GM12878 (cell line): ENCODE measurements around the gene FAM120A. TPM values are rescaled to one million over a fixed set of nuclear protein-coding genes. Genes with fewer than 3 reads are reported as not detected.

ENCODE experiments used
- ATAC-seq: fragments of 200-7000 bp; cut with Tn5 transposase; 3 replicates; pipeline ENCODE4 v1.9.1; 2020; ENCODE audit warnings: mild to moderate bottlenecking, moderate library complexity
- BruUV-seq: library from RNA; stranded (reverse); fragments of 400-500 nt; replicated peaks from 2 replicates; lab custom pipeline; 2021; lab: Mats Ljungman, UMichigan
- CTCF ChIA-PET: fragments of 300-600 bp; sonication (Branson Sonifier 250); formaldehyde crosslinking; extraction: SDS; loops from one replicate; lab custom pipeline; 2021; ENCODE audit warnings: inconsistent platforms; lab: Yijun Ruan, JAX
- POLR2A ChIA-PET: fragments of 350-600 bp; formaldehyde crosslinking; extraction: SDS; loops from one replicate; lab custom pipeline; 2021; ENCODE audit warnings: inconsistent platforms; lab: Charles Lee
- RAD21 ChIA-PET: fragments of 300-600 bp; sonication (Branson Sonifier 250); formaldehyde crosslinking; loops from one replicate; lab custom pipeline; 2023; ENCODE audit warnings: antibody characterized with exemption; ENCODE audit not compliant: unreplicated experiment; lab: Charles Lee
- SMC1A ChIA-PET: fragments of 300-600 bp; sonication (Branson Sonifier 250); formaldehyde crosslinking; loops from one replicate; lab custom pipeline; 2023; ENCODE audit not compliant: unreplicated experiment, uncharacterized antibody; lab: Charles Lee
- DNase-seq: peaks from one replicate; pipeline ENCODE4 v3.0.0-alpha.2; 2011; ENCODE audit warnings: low read depth, low spot score
- FAIRE-seq: peaks from 3 replicates; lab custom pipeline; 2011; peaks lifted over from hg19 to GRCh38; lab: Jason Lieb, UNC
- H2AFZ ChIP-seq: 2 replicates; pipeline ENCODE4 v1.6.0; 2011; ENCODE audit warnings: low read depth, low read length, control low read depth; ENCODE audit not compliant: control insufficient read depth
- H3K27ac ChIP-seq: 2 replicates; pipeline ENCODE4 v1.5.1; 2011; ENCODE audit warnings: control low read depth; ENCODE audit not compliant: control insufficient read depth, insufficient read depth
- H3K27me3 ChIP-seq, 2 experiments: replicated peaks in 1 of 2; 2 replicates each; pipeline versions ENCODE4 v1.6.0 to v1.6.1; 2011; ENCODE audit warnings: low read length in 1 of 2; ENCODE audit not compliant: control insufficient read depth in 2 of 2, insufficient read depth in 2 of 2
- H3K36me3 ChIP-seq, 2 experiments: 2 replicates each; pipeline ENCODE4 v1.5.1; 2011; ENCODE audit warnings: low read length in 1 of 2; ENCODE audit not compliant: control insufficient read depth in 2 of 2, insufficient read depth in 2 of 2
- H3K4me1 ChIP-seq: 2 replicates; pipeline ENCODE4 v1.6.1; 2011; ENCODE audit warnings: mild to moderate bottlenecking, low read length, moderate library complexity, mixed read lengths; ENCODE audit not compliant: control insufficient read depth, insufficient read depth
- H3K4me2 ChIP-seq: 2 replicates; pipeline ENCODE4 v1.6.0; 2011; ENCODE audit warnings: control low read depth; ENCODE audit not compliant: control insufficient read depth, insufficient read depth
- H3K4me3 ChIP-seq: fragments of 200-600 bp; sonication (generic); 2 replicates; pipeline ENCODE4 v1.5.1; 2016
- H3K79me2 ChIP-seq: 2 replicates; pipeline ENCODE4 v1.6.0; 2011; ENCODE audit warnings: low read length; ENCODE audit not compliant: control insufficient read depth, insufficient read depth
- H3K9ac ChIP-seq: 2 replicates; pipeline ENCODE4 v1.8.0; 2011; ENCODE audit warnings: low read length, control low read depth, mixed read lengths; ENCODE audit not compliant: control insufficient read depth, insufficient read depth
- H3K9me3 ChIP-seq: replicated peaks from 3 replicates; pipeline ENCODE4 v1.5.1; 2011; ENCODE audit warnings: mild to moderate bottlenecking, low read length; ENCODE audit not compliant: control insufficient read depth, insufficient read depth
- H4K20me1 ChIP-seq: 2 replicates; pipeline ENCODE4 v1.6.0; 2011; ENCODE audit not compliant: control insufficient read depth, insufficient read depth
- BRCA1 ChIP-seq: IDR thresholded peaks from 2 replicates; pipeline ENCODE4 v1.6.1; 2011; ENCODE audit warnings: low read depth, low read length, improper control_type of control experiment
- CUX1 ChIP-seq: IDR thresholded peaks from 2 replicates; pipeline ENCODE4 v1.6.1; 2012; ENCODE audit warnings: improper control_type of control experiment, low read depth, low read length; ENCODE audit not compliant: insufficient replicate concordance
- POLR2A ChIP-seq: IDR thresholded peaks from 2 replicates; pipeline ENCODE4 v1.6.1; 2011; ENCODE audit warnings: low read depth, mild to moderate bottlenecking, low read length
- RBBP5 ChIP-seq: fragments of 200-600 bp; sonication (generic); conservative IDR thresholded peaks from 2 replicates; pipeline ENCODE4 v1.6.1; 2016
- STAT1 ChIP-seq: fragments of 450-650 bp; conservative IDR thresholded peaks from 2 replicates; pipeline ENCODE4 v1.6.1; 2014; ENCODE audit warnings: antibody characterized with exemption, mild to moderate bottlenecking
- SUZ12 ChIP-seq: fragments of 200-600 bp; sonication (generic); IDR thresholded peaks from one replicate; pipeline ENCODE4 v1.6.1; 2018; ENCODE audit warnings: antibody characterized with exemption, mild to moderate bottlenecking; ENCODE audit not compliant: unreplicated experiment
- ZBTB11 ChIP-seq: fragments of 450-650 bp; formaldehyde crosslinking; IDR thresholded peaks from 2 replicates; pipeline ENCODE4 v1.5.0; 2022; ENCODE audit warnings: mild to moderate bottlenecking, missing genetic modification characterization
- ZBTB4 ChIP-seq: fragments of 450-650 bp; formaldehyde crosslinking; IDR thresholded peaks from 2 replicates; pipeline ENCODE4 v1.4.0; 2022; ENCODE audit warnings: mild to moderate bottlenecking, moderate library complexity
- WGBS: methylation state at CpG from one replicate; pipeline ENCODE4 v1.1.6; 2016; ENCODE audit warnings: low lambda C conversion rate; ENCODE audit not compliant: insufficient replicate concordance, insufficient coverage; ENCODE audit errors: missing lambda C conversion rate; 5-methylcytosine and 5-hydroxymethylcytosine counted together
- in situ Hi-C: fragments of 300-500 bp; cut with MboI; formaldehyde crosslinking; loops from 9 replicates; pipeline ENCODE4 v1.14.3; 2018; ENCODE audit warnings: mixed read lengths
- intact Hi-C: fragments of 100-400 bp; cut with micrococcal nuclease; formaldehyde crosslinking; loops from one replicate; pipeline ENCODE4 v1.14.2; 2022; ENCODE audit not compliant: unreplicated experiment
- polyA plus RNA-seq, 11 experiments: library from polyadenylated mRNA; depleted of rRNA in 4 of 11; unstranded in 6 of 11; stranded (reverse) in 5 of 11; fragments of >200 nt; fragmentation: Nextera tagmentation in 4 of 11; fragmentation: Illumina TruSeq in 1 of 11; extraction: Ambion mirVana in 4 of 11; extraction: Trizol in 1 of 11; gene quantifications; 1 replicate in 1 of 11; 2 replicates in 10 of 11; pipeline versions ENCODE4 v1.2.1 to v1.2.3, GENCODE V29; 2011 to 2016; ENCODE audit warnings: inconsistent platforms in 2 of 11, missing spikeins in 2 of 11, low read depth in 1 of 11
- total RNA-seq, 4 experiments: library from RNA; depleted of rRNA in 3 of 4; stranded (reverse); fragments of >200 nt in 3 of 4; fragmentation: Illumina TruSeq in 1 of 4; extraction: Trizol in 1 of 4; gene quantifications; 2 replicates each; pipeline versions ENCODE4 v1.2.1 to v1.2.3, GENCODE V29; 2013 to 2021

Gene FAM120A
- total and polyA plus RNA-seq, 10 of the 15 experiments (the other 5 are each of a cell fraction or from before 2014, with no cell fraction given), result 13.1 to 89.6 (median 52.5) TPM

- TF ChIP-seq ZBTB4 (CRISPR knock-in tag), result no peak
Measured at GRCh38 chr9:93586290-93587057, 135.0 kb downstream of the FAM120A start (continued).

GRCh38 chr9:93587284-93587650 lies 135.8 kb downstream of the FAM120A start:
- intact Hi-C loops (no loop called here), in situ Hi-C loops (no loop called here)
- no peak overlapping the region for H3K27ac ChIP-seq
- no peaks in the 10 kb centered on the region for H3K4me1 ChIP-seq
- H3K4me3 ChIP-seq, result no peak overlapping the region
- H3K4me2 ChIP-seq, result no peak overlapping the region
- ChIA-PET SMC1A (no interaction called here), POLR2A (interaction anchor here (0.6 kb wide), 1 partner anchor 398 kb away, joined by 3 read pairs; no protein-coding TSS in a partner anchor), CTCF (no interaction called here), RAD21 (no interaction called here)
- no peaks in the 10 kb centered on the region; the same call in 1 of the 2 replicates for H3K79me2 ChIP-seq
- FAIRE-seq (no peak), ATAC-seq (no peak), DNase-seq (no peak)
- peaks cover 3% of the 10 kb centered on the region; the same call in 1 of the 2 replicates for H4K20me1 ChIP-seq
- 83% methylated on average over 7 of the region's 7 CpGs for WGBS
- BruUV-seq, result no TSS peak
- H3K9ac ChIP-seq, result no peak overlapping the region
- H3K9me3 ChIP-seq, result peaks cover 2% of the 10 kb centered on the region; the same call in 2 of the 3 replicates
- H3K27me3 ChIP-seq, result no peaks in the 10 kb centered on the region
- no peak overlapping the region for H2AFZ ChIP-seq
- no peaks in the 10 kb centered on the region for H3K36me3 ChIP-seq
- TF ChIP-seq BRCA1 (no peak), ZBTB11 (CRISPR knock-in tag) (no peak), POLR2A (no peak), SUZ12 (no peak), STAT1 (no peak), CUX1 (no peak), RBBP5 (no peak)
